ENCODE data around the gene SCFD2.

Gene SCFD2

DNA sequence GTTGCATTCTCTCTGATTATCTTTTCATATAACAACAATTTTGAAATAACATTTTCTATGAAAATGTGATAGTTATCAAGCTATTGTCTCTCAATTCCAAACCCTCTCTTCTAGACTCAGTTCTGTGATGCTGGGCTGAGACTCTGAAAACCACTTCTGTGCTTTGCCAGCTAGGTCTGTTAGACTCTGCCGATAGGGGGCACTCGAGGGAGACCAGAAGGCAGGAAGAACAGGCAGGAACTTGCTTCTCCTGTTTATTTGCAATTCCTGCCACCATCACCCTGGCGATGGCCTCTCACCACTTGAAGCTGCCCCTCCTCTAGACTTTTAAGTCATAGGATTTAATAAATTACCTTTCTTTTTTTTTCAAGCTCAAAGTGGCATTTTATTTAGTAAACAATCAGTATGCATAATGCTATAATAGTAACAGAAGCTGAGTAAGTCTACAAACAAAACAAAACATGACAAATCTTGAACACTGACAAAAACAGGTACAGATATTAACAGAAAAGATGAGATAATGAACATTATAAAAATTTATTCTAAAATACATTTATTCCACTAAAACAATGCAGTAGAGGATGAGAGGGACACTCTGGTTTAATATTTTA lies 454.1 kb downstream of the SCFD2 start:
- peak; percentile 41 for DNase-seq

DNA sequence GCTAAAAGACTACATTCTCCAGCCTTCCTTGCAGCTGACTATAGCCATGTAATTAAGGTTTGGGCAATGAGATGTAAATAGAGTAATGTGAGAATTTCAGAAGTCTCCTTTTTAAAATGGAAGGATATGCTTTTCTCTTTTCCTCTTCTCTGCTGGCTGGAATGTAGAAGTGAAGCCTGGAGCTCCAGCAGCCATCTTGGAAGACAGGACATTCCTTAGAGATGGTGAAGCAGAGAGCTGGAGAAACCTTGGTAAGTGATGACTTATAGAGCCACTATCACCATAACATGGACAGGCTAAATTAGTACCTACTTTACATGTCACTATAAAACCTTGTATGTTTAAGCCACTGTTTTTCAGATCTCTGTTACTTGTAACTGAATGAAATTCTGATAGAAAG lies 455.7 kb downstream of the SCFD2 start:
- no peak for DNase-seq

DNA sequence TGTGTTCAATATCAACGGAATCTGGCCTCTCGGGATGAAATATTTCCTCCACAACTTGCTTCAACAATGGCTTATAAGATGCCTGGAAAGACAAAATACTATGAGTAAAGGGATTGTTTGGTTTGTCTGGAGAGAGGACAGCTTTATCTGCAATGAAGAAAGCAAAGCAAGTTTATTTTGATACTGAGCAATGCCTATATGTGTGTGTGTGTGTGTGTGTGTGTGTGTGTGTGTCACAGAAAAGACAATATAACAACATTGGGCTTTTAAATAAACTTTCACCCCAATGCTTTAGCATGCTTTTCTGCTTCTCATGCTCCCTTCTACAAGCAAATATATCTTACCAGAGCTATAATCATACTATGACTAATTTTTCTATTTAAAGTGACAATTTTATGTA lies 458.4 kb downstream of the SCFD2 start:
- DNase-seq = no peak

DNA sequence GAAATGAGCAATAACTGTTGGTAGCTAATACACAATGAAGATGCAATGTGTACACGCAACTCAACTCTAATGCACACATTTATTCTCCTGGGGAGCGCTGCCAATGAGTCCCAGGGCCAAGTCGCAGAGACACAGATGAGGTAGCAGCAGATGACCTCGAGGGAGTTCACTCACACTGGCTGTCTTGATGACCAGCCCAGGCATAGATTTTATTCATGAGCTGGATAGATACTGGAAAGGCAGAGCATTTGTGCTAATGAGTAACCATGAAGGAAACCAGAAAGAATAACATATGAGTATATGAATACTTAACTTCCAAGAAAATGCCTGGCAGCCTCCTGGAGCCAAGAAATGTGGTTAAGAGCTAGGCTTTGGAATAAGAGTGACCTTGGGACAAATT lies 461.4 kb downstream of the SCFD2 start:
- no peak for DNase-seq

DNA sequence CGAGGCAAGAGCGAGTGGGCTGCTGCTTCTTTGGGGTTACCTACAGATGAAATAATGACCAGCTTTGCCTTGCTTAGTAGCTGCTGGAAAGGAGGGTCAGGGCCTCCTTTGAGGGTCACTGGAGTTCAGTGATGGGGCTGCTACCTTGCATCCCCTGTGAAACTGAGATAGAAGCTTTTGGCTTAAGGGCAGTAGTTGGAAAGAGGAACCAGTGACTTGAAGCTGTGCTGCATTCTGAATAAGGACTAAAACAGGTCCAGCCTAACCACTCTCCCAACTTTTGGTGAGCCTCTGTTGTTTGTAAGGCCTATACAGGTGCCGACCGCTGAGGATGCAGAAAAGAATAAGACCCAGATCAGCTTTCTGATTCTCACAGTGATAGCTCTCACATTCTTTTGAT lies 462.6 kb downstream of the SCFD2 start:
- DNase-seq = no peak

DNA sequence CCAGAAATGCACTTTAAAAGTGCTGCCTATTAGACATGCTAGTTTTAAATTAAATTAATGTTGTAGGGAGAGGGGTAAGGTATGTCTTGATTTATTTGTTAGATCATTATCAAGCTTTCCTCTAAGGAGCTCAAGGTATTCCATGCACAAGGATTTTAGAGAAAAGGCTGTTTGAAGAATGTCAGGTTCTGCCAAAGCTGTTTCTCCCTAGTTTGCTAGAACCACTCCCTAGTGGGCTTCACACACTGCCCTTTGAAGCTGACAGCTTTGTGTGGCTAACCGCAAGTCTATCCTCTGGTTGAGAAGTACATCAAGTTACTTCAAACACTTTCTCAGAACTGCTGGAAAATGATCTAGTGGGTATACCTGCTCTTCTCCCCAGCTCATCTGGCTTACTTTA lies 471.4 kb downstream of the SCFD2 start:
- no peak for DNase-seq

DNA sequence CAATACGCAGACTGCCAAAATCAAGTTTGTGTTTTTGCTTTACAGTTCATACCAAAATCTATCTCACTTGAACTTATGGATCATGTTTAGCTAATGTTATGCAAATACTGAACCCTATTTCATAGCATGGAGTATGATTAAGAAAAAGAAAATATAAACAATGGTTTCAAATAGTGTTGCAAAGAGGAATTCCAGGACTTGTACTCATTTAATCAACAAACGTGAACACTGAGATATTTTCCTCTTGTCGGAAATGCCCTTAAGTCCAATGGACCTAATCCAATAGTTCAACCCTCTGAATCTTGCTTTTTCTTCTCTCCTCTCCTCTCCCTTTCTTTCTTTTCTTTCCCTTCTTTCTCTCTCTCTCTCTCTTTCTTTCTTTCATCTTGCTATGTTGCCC lies 473.0 kb downstream of the SCFD2 start:
- no peak for DNase-seq

DNA sequence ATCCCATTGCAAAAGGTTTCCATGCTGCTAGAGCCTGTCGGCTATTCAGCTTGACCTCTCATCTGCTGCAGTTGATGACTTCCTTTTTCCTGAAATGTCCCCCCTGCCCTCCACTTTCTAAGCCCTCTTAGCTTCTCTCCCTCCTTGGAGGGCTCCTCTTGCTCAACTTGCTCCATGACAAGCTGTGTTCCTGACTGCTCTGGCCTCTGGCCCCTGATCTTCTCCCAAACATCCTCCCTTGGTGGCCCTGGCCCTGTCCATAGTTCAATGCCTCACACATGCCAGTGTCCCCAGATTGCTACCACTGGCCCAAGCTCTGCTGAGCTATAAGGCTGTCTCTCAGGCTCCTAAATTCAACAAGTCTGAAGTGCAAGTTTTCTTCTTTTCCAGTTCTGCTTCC lies 474.1 kb downstream of the SCFD2 start:
- no peak for DNase-seq

DNA sequence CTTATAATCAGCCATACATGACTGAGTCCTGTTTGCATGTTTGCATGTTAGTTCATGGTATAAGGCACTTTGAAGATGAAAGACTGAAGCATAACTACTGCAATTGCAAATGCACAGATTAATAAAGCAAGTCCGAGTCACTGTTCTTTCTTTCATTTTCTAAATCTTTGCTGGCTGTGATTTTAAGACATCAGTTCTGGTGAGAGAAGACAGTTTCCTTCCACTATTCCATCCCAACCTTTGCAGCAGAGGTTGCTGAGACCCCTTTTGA lies 475.4 kb downstream of the SCFD2 start:
- no peak for DNase-seq

DNA sequence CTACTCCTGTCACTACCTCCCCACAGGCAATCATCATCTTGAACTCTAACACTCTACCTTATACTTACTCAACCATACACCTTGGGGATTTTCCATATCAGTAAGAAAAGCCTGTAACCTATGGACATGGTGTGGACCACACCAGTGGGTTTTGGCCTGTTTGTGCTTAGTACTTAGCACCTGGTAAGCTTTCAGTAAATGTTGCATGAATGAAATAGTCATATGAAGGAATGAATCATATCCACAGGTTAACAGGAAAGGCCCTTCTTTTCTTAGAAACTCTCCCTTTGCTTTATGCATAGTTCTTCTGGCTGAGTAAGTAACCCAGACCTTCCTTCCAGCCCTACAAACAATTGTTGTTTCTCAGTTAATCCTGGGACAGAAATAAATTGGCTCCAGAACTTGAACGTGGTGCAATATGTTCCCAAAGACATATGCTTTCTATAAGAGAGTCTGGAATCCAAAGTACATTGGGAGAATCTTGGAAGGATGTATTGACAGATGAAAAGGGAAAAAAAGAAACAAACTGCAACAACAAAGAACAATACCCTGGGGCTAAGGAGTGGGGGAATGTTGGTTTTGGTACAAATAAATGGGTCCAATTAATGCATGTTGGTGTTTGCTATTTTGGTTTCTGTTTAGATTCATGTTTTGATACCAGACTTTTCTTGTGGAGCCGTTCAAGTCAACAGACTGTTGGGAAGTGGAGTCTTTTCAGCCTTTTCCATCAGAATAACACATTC lies 475.9 kb downstream of the SCFD2 start:
- no peak for DNase-seq

DNA sequence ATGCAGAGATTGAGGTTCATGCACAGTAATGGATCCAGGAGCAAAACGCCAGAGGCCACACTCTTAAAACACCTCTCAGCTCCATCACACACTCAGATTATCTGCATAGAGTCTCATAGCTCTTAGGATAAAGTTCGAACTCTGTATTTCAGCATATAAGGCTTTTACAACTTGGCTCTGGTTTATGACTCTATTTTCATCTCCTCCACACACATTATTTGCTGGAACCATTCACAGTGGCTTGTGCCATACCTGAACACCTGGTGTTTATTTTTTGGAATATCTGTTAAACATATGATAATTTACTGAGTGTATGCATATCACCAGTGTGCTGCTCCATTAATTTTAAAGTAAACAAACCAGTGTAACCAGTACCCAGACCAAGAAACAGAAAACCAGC lies 476.5 kb downstream of the SCFD2 start:
- peak; percentile 58 for DNase-seq

DNA sequence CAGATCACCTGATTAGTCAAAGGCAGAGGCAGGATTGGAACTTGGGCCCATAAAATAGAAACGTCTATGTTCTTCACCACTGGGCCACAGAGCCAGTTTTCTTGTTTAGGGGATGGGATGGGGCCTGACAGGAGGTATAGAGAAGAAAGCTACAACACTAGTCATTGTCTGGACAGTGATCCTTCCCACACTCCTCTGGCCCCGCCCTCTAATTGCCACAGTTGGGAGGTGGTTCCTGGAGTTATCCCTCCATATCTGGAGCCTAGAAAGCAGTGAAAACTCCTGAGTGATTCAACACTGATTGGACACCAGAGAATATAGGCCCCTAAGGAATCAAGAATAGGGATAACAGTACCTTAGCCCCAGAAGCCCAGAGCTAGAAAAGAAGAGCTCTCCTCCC lies 480.9 kb downstream of the SCFD2 start:
- DNase-seq = no peak

DNA sequence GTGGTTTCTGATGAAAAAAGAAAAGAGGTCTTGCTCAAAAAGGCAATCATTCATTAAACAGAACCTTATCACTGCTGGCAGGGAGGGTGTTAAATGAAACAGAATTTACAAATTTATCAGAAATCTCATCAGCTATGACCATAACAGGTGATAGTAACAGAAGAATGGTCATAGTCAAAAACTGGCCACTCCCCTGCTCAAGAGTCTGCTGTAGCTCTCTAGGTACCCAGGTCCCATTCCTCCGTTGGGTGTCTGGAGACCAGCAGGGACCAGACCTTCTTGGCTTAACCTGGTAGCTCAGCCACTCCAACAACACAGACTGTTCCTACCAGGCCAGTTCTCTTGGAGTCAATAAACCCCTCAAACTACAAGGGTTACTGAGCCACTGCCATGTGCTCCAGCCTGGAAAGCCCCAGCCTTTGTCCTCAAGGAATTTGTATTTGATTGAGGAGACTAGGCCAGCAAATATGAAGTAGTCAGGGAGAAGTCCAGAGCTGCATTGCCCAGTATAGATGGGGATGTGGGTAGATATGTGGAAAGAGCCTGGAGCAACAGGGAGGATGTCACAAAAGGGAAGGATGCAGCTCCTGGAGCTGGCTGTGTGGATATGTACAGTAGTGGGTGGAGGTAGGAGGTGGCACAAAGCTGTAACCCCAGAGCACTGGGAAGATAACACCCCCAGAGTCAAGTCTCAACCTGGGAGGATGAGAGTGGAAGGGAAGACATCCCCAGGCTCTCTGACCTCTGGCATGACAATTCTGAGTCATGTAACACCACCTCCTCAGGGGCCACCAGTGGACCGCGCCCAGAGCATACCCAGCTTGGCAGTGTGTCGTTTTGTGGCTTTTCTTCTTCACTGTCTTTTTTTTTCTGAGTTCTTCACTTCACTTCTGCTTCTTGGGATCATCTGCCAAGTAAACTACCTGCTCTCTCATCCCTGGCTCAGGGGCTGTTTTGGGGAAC lies 481.9 kb downstream of the SCFD2 start:
- DNase-seq = no peak

DNA sequence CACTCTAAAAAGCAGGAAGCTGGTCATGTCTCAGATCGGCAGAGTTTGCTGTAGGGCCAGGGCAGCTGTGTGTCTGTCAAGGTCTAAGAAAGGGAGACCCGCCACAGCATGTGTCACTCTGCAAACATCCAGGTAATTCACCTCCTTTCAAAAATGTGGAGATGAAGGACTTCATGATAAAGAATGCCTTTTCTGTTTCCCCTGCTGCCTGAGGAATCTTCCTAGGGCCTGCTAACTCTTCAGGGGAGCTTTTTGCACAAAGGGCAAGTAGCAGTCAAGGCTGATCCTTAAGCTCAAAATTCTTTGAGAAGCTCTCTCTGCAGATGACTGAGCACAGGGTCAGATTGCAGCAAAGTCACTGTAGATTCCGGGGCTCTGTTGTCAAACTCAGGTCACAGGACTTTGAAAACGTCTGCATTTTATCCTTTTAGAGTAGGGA lies 482.7 kb downstream of the SCFD2 start:
- no peak for DNase-seq

DNA sequence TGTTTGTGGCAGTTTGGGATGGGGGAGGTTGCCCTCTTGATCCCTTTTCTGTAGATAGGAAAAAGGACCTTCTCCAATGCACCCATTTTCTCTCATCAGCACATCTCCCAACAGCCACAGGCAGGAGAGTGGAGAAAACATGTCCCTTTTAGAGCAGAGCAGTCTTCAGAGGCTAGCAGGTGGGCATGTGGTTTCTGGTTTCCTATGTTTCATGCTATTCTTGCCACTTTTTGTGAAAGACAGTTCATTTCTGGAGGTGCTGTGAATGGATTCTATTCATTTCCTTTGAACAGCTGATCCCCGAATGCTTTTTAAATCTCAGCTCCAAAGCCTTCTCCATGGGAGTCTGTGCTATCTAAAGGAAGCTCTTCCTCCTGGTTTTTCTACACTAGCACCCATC lies 484.9 kb downstream of the SCFD2 start:
- DNase-seq = no peak

DNA sequence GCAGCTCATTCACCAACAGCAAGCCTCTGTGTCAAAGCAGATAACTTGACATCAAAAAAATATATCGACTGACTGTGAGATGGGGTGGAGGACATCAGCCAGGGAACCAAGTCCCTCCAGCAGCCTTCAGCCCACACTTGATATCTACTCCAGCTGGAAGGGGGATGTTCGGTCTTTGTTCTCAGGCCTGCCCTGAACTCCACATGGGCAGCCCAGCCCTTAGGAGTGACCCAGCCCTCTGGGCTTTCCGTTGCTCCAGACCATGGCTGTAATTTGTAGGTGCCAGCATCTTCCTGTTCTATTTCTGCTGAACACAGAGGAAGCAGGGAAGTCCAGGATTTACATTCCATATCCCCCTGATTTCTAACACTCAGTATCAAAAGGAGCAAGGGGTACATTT lies 486.4 kb downstream of the SCFD2 start:
- DNase-seq = no peak

DNA sequence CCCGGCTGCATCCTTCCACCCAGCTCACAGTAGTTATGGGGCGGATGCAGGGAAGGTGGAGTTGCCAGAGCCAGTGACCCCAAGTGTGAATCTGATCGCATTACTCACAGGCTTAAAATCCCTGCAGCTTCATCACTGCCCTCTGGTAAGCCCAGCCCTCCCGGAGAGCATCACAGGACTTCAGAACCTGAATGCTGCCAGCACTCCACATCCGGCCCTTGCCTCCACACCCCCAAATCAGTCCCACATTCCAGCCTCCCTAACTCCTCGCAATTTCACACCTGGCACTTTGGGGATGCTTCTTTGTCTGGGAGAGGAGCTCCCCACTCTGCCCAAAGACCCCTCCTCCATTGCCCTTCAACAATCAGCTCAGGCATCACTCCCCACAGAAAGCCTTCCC lies 488.2 kb downstream of the SCFD2 start:
- DNase-seq = no peak

DNA sequence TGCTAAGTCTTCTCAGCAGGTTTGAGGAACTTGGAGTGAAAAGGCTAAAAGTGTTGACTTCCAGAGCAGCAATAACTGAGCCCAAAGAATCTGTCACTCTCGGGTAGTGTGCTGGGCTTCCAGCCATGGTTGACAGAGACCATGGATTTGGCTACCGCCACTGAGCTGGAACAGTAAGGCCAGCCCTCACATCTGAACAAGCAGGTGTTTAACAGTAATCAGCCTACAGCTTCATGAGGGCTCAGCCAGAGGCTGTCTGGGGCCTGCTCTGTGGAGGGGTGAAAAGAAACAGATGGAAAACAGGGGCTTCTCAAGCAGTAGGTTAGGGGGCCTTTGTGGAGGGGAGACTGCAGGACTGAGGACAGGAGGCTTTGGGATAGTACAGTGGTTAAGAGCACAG lies 488.8 kb downstream of the SCFD2 start:
- no peak for DNase-seq

DNA sequence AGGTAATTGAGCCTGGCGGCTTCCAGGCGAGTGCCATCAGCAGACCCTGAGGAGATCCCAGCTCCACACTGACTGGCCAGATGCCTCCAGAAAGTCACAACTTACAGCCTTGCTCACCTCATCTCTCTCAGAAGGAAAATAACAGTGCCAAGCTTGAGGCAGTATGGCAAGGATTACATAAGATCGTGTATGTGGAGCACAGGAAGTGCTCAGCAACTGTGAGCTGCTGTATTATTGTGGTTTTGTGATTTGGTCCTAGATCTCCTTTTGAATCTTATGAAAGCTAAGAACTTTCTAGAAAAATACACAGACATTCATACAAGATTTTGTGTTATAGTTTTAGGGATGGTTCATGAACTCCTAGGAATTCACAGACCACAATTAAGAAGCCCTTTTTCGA lies 489.8 kb downstream of the SCFD2 start:
- no peak for DNase-seq

DNA sequence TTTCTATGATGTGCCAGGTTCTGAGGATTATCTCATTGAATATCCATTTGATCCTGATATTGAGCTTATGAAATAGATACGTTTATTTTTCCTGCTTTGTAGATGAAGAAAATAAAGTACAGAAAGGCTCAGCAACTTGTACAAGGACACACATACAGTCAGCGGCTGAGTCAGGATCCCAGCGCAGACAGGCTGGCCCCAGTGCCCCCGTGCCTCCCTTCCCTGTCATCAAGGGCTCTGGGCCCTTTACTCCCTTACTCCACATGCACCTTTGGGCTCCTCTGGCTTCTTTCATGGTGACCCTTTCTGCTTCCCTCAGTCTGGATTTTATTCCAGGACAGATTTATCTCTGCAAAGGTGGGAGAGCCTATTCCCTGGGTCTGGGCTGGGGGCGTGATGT lies 490.9 kb downstream of the SCFD2 start:
- no peak for DNase-seq

DNA sequence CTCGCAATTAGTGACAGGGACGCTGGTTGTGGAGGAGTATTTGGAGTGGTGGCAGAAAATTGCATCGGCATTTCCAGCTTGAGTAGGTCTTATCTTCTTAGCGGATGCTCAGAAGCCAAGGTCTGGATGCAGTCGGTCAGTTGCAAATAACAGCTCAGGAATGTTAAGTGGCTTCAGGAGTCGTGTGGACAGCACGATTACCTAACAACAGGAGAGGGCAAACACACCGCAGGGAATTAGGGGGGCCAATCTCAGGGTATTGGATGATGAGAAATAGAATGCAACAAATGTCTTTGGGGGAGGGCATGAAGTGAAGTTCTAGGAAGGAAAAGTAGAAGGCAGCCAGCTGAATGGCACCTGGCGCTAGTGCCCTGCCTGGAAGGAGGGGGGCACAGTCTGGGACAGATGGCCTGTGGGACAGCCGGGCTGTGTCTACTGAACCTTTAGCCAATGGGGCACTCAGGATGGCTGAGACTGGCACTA lies 492.0 kb downstream of the SCFD2 start:
- DNase-seq = no peak

DNA sequence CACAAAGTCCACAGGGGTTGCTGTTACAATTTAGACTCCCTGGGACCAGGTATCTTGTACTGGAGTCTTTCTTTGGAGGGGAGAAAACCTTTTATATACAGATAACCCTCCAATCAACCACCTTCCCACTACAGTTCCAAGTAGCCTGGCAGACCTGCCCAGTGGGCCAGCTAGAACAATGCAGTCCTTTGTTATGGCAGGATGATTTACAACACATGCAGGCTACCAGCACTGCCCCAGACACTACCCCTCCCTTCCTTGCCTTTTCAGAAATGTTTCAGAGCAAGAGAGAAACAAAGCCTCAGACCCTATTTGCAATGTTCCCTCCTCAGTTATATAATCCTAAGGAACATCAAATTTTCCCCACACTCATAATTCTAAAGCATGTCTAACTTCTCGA lies 492.7 kb downstream of the SCFD2 start:
- DNase-seq = no peak

DNA sequence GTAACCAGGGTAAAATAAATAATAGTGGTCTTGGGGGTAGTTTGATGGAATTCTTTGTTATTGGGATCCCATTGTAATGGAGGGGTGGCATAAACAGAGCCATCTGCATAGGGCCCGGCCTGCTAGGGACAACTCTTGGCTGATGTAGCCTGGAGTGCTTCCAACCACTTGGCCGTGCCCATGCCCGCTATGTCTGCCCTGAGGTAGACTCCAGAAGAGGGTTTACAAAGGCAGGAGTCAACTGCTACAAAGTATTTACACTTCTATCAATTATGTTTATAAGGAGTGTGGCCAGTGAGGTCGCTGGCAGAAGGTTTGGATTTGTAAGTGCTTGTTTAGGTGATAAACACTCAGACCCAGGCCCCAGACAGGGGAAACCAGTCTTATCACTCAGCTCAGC lies 495.6 kb downstream of the SCFD2 start:
- peak; percentile 77 for DNase-seq

DNA sequence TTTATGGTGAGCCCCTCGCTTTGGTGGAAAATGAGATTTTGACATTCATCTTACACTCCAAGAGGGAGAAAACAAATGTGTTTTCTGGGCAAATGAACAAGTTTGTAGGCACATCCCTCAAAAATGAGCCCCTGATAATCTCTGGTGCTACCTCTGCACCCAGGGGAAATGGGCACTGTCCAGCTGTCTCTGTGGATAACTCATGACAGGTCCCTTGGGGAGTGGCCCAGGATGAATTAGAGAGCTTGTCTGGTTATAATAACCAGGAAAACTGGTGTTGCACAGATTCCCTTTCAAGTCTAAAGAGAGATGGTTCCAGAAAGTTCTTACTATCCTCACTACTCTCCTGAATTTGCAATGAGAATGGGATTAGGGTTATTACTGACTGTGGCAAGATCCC lies 496.2 kb downstream of the SCFD2 start:
- no peak for DNase-seq
